CD4-positive, alpha-beta T cell treated with Interleukin-1 beta for 1 hour (primary cell): ENCODE measurements around the gene YTHDF1.
"Not testable (repeated sequence)": the region's sequence is repeated elsewhere in the genome, so short reads cannot be mapped to it uniquely, and the experiment has no call there.

Source experiments
- DNase-seq, 2 donors: peaks; one replicate each; pipeline ENCODE4 v3.0.0-alpha.2; 2020 to 2022

Gene YTHDF1

DNA sequence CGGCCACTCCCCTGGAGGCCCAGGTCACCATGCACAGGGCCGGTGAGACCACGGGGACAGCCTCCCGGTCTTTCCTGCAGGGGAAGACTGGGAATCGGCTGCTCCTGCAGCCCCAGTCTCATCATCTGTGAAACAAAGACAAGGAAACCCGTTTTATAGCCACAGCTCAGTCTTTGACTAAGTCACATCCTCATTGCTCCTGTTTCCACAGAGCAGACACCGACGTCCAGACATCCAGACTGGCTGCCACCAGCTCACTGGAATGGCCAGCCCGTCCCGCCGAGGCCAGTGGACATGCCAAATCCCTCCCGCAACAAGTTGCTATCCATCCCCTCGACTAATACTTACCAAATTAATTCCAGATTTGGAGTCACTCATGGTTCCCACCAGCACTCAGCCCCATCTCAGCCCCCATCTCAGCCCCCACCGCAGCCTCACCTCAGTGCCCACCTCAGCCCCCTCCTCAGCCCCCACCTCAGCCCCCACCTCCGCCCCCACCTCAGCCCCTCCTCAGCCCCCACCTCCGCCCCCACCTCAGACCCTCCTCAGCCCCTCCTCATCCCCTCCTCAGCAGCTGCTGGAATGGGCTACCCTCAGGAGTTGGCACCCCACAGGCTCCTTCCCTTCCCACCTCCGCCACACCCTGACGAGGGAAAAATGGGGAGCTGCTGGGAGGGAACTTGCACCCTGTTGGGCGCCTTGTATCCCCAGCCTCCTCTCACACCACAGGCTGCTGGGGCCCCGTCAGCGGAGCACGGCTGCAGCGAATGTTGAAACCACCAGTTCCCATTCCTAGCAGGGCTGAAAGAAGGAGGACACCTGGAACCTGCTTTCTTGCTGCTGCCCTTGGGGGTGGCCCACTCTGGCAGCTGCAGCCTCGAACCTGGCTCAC is 48.7 kb downstream of the YTHDF1 start:
- no peak for DNase-seq

- DNase-seq, result no peak
Observed at GRCh38 chr20:63166193-63167020, 49.5 kb downstream of the YTHDF1 start.

DNA sequence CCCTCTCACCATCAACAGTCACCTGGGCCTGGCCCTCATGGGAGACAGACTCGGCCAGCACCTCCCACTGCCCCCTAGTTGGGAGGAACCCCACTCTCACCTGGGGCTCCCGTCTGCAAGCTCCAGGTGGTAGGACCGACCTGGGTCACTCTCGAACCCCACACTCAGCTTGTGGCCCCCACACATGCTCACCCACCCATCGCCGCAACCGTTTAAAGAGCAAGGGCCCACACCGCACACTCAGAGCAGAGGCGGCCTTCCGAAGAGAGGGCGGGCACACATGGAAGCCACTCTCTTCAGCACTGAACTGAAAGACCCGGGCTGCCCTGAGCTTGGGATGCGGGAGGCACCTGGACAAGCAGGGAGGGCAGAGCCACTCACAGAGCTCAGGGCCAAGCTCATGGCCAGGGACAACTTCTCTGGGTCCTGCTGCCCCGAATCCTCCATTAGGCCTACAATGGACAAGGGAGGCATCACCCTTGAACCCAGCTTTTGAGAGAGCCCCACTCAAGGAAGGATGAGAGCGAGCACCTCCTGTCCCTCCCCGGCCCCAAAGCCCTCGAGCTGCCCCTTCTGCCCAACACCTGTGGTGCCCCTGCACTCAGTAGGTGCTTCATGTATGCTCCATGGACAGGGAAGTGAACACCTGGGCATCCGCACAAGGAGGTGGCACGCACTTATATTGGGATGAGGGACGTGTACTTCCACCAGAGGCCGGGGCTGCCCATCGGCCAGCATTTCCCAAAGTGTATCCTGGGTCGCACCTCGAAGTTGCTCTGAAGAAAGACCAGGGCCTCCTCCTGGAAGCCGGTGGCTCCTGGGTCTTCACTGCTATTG is 50.4 kb downstream of the YTHDF1 start:
- DNase-seq, result no peak

- no peak for DNase-seq
Observed at GRCh38 chr20:63164484-63165355, 51.2 kb downstream of the YTHDF1 start.

GRCh38 chr20:63163596-63164483 is 52.1 kb downstream of the YTHDF1 start:
- no peak for DNase-seq

DNA sequence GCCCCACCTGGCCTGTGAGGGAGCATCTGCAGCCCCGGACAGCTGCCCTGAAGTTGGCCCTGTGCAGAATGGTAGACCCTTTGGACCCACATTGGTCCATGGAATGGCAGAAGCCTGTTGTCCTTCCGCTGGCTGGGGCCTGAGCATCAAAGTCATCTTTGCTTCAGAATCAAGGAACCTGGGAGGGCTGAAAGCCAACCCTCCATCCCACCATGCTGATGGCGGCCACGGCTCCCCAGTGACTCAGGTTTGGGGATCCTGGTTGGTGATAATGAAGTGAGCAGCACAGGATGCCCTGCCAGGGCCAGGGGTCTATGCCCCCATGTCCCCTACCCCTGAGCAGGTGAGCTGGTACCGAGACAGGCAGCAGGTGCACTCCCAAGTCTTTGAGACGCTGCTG is 52.8 kb downstream of the YTHDF1 start:
- DNase-seq, result no peak

GRCh38 chr20:63162206-63162795 is 53.6 kb downstream of the YTHDF1 start:
- DNase-seq, result no peak

DNA sequence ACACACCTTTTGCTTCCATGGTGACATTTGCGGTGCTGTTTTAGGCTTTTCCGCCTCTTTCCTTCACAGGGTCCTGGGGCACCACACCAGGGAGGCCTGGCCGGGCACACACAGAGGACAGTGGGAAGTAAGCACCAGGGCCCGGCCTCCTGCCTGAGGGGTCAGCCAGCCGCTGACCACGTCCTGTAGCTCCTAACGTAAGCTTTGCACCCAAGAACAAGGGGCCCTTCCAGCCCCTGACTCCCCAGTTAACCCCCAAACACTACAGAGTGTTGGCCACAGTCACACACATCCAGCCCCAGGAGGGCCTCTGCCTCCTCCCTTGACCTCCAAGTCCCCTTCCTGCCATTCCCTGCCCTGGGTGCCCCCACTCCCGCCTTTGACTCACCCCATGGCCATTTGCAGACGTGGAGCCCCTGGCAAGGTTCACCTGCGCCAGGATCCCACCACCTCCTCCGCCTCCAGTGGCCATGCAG is 54.7 kb downstream of the YTHDF1 start:
- no peak for DNase-seq

GRCh38 chr20:63160641-63161175 is 55.2 kb downstream of the YTHDF1 start:
- DNase-seq, result no peak

- no peak for DNase-seq
Observed at GRCh38 chr20:63159826-63160640, 55.9 kb downstream of the YTHDF1 start.

- not testable (repeated sequence) for DNase-seq
Observed at GRCh38 chr20:63159251-63159650, 56.7 kb downstream of the YTHDF1 start.

- no peak for DNase-seq
Observed at GRCh38 chr20:63158845-63159244, 57.1 kb downstream of the YTHDF1 start.

DNA sequence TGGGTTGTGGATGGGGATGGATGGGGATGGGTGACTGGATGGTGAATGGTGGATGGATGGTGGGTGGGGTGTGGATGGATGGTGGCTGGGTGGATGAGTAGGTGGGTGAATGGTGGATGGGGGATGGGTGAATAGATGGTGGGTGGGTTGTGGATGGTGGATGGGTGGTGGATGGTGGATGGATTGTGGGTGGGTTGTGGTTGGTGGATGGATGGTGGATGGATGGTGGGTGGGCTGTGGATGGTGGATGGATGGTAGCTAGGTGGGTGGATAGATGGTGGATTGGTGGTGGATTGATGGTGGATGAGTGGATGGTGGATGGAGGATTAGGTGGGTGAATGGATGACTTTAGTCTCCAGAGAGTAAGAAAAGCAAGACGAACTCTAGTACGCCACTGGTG is 57.6 kb downstream of the YTHDF1 start:
- no peak for DNase-seq

DNA sequence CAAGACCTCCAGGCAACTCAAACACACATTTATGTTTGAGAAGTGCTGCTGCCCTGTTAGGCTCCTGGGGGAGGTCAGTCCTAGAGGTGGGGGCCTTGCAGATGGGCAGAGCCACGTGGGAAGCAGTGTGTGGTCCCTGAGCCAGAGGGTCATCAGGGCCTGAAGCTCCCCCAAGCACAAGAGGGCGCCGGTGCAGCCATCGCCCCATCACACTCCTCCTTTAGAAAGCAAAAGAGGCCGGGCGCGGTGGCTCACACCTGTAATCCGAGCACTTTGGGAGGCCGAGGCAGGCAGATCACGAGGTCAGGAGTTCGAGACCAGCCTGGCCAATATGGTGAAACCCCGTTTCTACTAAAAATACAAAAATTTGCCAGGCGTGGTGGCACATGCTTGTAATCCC is 58.5 kb downstream of the YTHDF1 start:
- DNase-seq, result not testable (repeated sequence)

GRCh38 chr20:63156221-63156671 is 59.7 kb downstream of the YTHDF1 start:
- DNase-seq, result no peak

DNA sequence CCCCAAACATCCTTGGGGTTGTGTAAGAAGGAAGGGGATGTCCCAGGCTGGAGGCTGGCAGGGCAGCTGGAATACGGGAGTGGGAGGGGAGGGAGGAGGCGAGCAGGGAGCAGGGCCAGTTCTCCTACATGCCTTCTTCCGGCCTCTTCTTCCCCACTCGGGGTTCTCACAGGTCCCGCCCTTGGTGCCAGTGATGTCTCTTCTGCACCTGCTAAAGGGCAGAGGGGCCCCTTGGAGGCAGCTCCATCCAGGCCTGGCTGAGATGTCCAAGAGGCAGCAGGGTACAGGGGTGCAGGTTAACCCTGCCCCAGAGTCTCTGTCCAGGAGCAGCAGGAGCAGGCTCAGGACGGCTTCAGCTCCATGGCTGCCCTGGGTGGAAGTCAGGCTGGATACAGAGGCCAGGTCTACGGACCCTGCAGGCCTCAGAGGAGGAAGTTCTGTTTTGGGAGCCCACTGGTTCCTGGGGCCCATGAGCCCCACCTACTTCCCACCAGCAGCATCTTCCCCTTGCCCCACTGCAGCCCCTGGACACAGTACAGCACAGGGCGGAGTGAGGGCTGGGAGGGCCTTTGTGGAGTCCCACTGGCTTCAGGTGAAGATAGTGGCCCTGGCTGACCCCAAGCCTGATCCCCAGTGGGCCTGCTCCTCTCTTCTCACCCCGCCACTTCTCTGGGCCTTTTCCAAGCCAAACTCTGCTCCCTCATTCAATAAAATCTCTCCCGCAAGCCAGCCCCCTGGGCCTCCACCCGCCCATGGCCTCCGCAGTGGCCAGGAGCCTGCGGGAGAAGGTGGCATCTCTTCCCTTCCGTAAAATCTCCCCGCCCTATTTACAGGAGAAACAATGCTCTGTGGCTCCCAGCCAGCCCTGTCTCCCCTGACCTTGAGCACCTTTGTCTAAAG is 60.4 kb downstream of the YTHDF1 start:
- DNase-seq, result no peak

GRCh38 chr20:63154395-63154794 is 61.5 kb downstream of the YTHDF1 start:
- no peak for DNase-seq
